ENCODE results near the gene SFTA2.
"Not testable (repeated sequence)": the region's sequence is repeated elsewhere in the genome, so short reads cannot be mapped to it uniquely, and the experiment has no call there.

Gene SFTA2

GRCh38 chr6:30917041-30917440, 14.9 kb downstream of the SFTA2 start:
- no peak for DNase-seq
- in situ Hi-C loops (cut with MboI; ENCODE audit: low pct_unique_long_range_greater_than_20kb, low sequenced_read_pairs) = no loop called here

- in situ Hi-C loops (cut with MboI; ENCODE audit: low pct_unique_long_range_greater_than_20kb, low sequenced_read_pairs) = no loop called here
- DNase-seq = peak; percentile 78
Measured at GRCh38 chr6:30915591-30915946, 16.4 kb downstream of the SFTA2 start.

GRCh38 chr6:30914854-30915590, 16.9 kb downstream of the SFTA2 start:
- in situ Hi-C loops (cut with MboI; ENCODE audit: low pct_unique_long_range_greater_than_20kb, low sequenced_read_pairs) = no loop called here
- DNase-seq = peak; percentile 10

GRCh38 chr6:30914076-30914853, 17.7 kb downstream of the SFTA2 start, which contains the start of gene VARS2:
Gene VARS2, plus strand, starts transcription at chr6:30914238. Its CDS starts 599 bp downstream, at chr6:30914837.
- peak; percentile 92 for DNase-seq
- in situ Hi-C loops (cut with MboI; ENCODE audit: low pct_unique_long_range_greater_than_20kb, low sequenced_read_pairs) = no loop called here

- in situ Hi-C loops (cut with MboI; ENCODE audit: low pct_unique_long_range_greater_than_20kb, low sequenced_read_pairs) = no loop called here
Measured at GRCh38 chr6:30913721-30914075, 18.3 kb downstream of the SFTA2 start.

DNA sequence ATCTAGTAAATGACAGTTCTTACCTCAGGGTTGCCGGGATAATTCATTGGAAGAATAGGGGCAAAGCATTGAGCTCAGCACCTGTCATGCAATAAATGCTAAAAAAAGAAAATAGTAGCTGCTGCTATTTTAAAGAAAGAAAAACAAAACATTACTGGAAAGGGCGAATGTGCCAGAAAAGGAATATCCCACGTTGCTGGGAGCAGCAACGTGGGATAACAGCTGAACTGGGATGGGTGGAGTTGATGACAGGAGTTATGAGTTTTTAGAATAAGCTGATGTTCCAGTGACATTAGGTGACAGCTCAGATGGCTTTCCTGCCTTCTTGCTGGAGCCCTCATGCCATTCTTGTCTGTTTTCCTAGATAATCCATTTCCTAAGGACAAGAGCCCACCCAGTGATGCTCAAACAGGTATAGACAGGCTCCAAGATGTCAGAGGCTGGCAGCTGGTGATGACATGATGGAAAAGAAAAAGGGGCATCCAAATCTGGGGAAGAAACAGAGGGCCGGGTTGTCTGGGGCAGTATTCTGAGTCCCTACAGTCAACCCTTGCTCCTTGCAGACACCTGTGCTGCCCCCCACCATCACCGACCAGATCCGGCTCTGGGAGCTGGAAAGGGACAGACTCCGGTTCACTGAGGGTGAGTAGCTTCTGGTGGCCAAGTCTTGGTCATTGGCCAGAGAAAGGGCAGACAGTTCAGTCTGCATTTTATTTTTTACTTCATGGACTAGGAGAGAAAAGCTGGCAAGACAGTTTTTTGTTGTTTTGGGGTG, 19.0 kb downstream of the SFTA2 start:
- DNase-seq = no peak
- in situ Hi-C loops (cut with MboI; ENCODE audit: low pct_unique_long_range_greater_than_20kb, low sequenced_read_pairs) = no loop called here

More at GRCh38 chr6:30913721-30914075, 18.3 kb downstream of the SFTA2 start:
- DNase-seq = no peak

- DNase-seq; in situ Hi-C loops (cut with MboI; ENCODE audit: low pct_unique_long_range_greater_than_20kb, low sequenced_read_pairs): not testable (repeated sequence)
Measured at GRCh38 chr6:30910473-30910872, 21.5 kb downstream of the SFTA2 start.

DNA sequence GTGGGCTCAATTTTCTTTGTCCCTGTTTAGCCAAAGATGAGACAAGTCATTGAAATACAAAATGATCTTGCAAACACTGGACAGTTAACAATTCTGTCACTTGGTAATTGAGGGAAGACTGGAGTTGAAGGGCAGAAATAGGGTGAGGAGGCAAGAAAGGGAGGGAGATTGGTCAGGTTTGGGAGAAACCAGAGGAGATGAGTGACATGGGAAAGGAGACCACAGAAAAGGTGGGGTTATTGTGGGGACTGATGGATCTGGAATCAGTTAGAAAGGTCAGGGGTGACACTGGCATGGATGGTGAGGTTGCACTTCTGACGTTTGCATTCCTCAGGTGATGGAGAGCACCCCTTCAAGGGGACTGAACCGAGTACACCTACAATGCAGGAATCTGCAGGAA, 23.3 kb downstream of the SFTA2 start:
- in situ Hi-C loops (cut with MboI; ENCODE audit: low pct_unique_long_range_greater_than_20kb, low sequenced_read_pairs) = no loop called here
- DNase-seq = no peak

GRCh38 chr6:30907758-30908591, 24.0 kb downstream of the SFTA2 start, which contains the start of gene GTF2H4:
Gene GTF2H4, plus strand, starts transcription at chr6:30908207.
- in situ Hi-C loops (cut with MboI; ENCODE audit: low pct_unique_long_range_greater_than_20kb, low sequenced_read_pairs) = no loop called here
- peak; percentile 99 for DNase-seq

DNA sequence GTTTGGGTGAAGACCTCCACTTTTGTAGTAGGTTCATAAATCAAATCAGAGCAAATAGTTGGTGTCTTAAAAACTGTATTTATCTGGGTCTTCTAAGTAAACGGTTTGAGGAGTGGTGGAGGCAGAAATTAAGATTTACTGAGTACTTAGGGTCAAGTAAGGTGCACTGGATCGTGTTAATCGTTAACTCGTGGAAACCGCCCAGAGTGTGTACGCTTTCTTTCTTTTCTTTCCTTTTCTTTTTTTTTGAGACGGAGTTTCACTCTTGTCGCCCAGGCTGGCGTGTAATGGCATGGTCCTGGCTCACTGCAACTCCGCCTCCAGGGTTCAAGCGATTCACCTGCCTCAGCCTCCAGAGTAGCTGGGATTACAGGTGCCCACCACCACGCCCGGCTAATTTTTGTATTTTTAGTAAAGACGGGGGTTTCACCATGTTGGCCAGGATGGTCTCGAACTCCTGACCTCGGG, 24.6 kb downstream of the SFTA2 start:
- in situ Hi-C loops (cut with MboI; ENCODE audit: low pct_unique_long_range_greater_than_20kb, low sequenced_read_pairs); DNase-seq: not testable (repeated sequence)

- no peak for DNase-seq
- in situ Hi-C loops (cut with MboI; ENCODE audit: low pct_unique_long_range_greater_than_20kb, low sequenced_read_pairs) = no loop called here
Measured at GRCh38 chr6:30903236-30903635, 28.7 kb downstream of the SFTA2 start.

DNA sequence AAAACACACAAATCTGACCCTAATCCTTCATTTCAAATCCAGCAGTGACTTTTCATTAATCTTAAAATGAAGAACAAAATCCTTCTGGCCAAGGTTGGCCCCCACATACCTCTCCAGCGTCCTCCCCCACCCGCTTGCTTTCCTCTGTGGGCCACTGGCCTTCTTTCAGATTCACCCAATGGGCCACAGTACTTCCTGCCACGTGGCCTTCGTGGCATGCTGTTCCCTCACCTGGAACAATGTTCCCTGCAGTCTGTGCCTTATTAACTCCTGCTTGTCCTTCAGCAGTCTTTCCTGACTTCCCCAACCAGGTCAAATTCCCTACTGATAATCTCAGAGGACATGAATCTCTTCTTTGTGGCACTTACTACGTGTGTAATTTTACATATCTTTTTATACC, 29.3 kb downstream of the SFTA2 start:
- no peak for DNase-seq
- in situ Hi-C loops (cut with MboI; ENCODE audit: low pct_unique_long_range_greater_than_20kb, low sequenced_read_pairs) = no loop called here

GRCh38 chr6:30902196-30902595, 29.8 kb downstream of the SFTA2 start:
- in situ Hi-C loops (cut with MboI; ENCODE audit: low pct_unique_long_range_greater_than_20kb, low sequenced_read_pairs); DNase-seq: not testable (repeated sequence)

- in situ Hi-C loops (cut with MboI; ENCODE audit: low pct_unique_long_range_greater_than_20kb, low sequenced_read_pairs) = no loop called here
- no peak for DNase-seq
Measured at GRCh38 chr6:30901436-30901835, 30.5 kb downstream of the SFTA2 start.

DNA sequence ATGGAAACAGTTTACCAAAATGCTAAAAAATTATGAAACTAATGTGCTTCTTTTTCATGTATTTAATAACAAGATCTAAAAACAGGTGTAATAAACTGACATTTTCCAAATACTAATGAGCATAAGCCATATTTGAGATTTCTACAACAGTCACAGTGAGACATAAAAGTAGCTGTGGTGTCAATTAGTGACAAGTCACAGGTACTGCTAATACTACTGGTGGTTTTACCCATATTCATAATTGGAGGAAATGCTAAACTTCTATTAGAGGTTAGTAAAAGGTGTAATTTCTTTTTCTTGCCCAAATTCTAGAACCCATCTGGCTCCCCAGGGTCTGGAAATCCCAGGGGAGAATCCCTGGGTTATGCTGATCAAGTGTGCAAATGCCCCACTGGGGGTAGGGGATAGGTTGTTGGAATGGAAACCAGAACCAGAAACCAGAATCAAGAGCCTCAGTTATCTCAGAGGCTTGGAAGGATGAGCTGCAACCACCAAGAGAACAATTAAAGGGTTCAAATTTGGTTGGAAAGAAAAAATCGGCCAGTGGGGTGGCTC, 31.0 kb downstream of the SFTA2 start:
- no peak for DNase-seq
- in situ Hi-C loops (cut with MboI; ENCODE audit: low pct_unique_long_range_greater_than_20kb, low sequenced_read_pairs) = no loop called here

DNA sequence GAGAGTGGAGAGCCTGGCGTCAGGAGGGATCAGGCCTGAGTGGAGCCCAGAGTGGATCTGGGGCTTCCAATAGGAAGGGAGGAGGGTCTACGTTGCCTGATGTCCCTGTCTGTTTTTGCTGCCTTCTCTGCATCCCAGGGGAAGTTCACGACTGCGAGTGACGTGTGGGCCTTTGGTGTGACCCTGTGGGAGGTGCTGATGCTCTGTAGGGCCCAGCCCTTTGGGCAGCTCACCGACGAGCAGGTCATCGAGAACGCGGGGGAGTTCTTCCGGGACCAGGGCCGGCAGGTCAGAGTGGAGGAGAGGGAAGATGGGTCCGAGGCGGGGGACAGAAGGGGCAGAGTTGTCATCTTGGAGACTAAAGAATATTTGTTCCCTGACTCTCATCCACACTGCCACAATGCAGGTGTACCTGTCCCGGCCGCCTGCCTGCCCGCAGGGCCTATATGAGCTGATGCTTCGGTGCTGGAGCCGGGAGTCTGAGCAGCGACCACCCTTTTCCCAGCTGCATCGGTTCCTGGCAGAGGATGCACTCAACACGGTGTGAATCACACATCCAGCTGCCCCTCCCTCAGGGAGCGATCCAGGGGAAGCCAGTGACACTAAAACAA, 33.1 kb downstream of the SFTA2 start:
- no peak for DNase-seq
- in situ Hi-C loops (cut with MboI; ENCODE audit: low pct_unique_long_range_greater_than_20kb, low sequenced_read_pairs) = no loop called here

GRCh38 chr6:30897882-30898281, 34.1 kb downstream of the SFTA2 start:
- in situ Hi-C loops (cut with MboI; ENCODE audit: low pct_unique_long_range_greater_than_20kb, low sequenced_read_pairs) = no loop called here

GRCh38 chr6:30896541-30896940, 35.4 kb downstream of the SFTA2 start:
- in situ Hi-C loops (cut with MboI; ENCODE audit: low pct_unique_long_range_greater_than_20kb, low sequenced_read_pairs) = no loop called here
- no peak for DNase-seq

More at GRCh38 chr6:30897882-30898281, 34.1 kb downstream of the SFTA2 start:
- DNase-seq = no peak
